ENCODE results near the gene CNGB1.

The CNGB1 gene

DNA sequence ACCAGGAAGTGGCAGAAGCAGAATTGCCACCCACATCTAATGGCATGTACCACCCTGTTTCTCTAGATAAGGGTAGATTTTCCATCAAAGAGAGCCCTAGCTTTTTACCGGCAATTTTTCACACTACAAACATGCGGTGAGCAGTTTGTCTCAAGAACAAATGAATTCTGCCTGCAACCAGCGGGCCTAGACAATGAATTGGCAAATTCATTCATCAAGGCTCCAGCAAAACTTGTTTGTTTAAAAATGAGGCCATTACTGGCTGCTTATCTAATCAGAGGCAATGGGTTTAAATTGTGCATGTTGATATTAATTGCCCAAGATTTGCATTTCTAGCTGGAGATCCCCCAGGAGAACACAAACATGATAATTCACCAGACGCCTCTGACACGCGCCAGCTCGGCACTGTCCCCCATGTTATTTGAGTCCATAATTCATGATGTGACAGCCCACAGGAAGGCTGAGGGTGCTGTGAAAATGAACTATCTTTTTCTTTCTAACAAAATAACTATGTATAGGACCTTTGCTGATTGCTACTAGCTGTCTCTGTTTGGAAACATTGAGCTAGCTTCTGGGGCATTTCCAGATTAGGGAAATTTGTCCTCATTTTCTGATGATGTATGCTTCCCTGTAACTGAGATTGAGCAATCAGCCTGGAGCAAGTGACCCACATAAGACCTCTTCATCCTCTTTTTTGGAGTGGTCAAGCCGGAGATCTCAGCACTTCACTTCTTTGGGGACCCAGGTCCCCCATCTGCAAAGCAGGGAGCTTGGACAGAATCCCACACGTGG lies 80.8 kb downstream of the CNGB1 start:
- TF ChIP-seq, protein P1, sequence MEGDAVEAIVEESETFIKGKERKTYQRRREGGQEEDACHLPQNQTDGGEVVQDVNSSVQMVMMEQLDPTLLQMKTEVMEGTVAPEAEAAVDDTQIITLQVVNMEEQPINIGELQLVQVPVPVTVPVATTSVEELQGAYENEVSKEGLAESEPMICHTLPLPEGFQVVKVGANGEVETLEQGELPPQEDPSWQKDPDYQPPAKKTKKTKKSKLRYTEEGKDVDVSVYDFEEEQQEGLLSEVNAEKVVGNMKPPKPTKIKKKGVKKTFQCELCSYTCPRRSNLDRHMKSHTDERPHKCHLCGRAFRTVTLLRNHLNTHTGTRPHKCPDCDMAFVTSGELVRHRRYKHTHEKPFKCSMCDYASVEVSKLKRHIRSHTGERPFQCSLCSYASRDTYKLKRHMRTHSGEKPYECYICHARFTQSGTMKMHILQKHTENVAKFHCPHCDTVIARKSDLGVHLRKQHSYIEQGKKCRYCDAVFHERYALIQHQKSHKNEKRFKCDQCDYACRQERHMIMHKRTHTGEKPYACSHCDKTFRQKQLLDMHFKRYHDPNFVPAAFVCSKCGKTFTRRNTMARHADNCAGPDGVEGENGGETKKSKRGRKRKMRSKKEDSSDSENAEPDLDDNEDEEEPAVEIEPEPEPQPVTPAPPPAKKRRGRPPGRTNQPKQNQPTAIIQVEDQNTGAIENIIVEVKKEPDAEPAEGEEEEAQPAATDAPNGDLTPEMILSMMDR (IDR thresholded peaks at IDR 0.05; ENCODE audit: poor library complexity, severe bottlenecking): no peak
- Histone ChIP-seq H3K27me3 (ENCODE audit: insufficient read depth, poor library complexity, severe bottlenecking) (no peaks in the 10 kb centered on the region), H3K4me3 (ENCODE audit: severe bottlenecking) (no peak overlapping the region), H3K36me3 (ENCODE audit: low read depth) (no peaks in the 10 kb centered on the region), H3K9me3 (ENCODE audit: severe bottlenecking) (no peaks in the 10 kb centered on the region), H3K27ac (ENCODE audit: poor library complexity, severe bottlenecking) (no peak overlapping the region), H3K4me1 (ENCODE audit: insufficient read depth, poor library complexity, severe bottlenecking) (peaks cover 35% of the 10 kb centered on the region)
- ATAC-seq (ENCODE audit: low read depth) (no peak), DNase-seq (ENCODE audit: low spot score) (no peak)

DNA sequence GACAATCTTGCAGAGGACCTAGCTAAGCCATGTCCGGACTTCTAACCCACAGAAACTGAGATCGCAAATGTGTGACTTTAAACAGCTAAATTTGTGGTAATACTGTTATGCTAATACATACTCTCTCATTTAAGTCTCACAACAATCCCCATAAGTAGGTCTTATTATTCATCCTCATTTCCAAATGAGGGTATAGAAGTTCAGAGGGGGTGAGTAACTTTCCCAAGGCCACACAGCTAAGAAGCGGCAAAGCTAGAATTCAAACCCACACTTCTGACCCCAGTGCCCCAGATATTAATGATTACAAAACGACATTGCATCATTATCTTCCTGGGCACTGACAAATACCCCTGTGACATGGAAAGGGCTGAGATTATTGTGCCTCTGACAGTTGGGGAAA lies 81.4 kb downstream of the CNGB1 start:
- peaks cover 29% of the 10 kb centered on the region for H3K4me1 ChIP-seq (ENCODE audit: insufficient read depth, poor library complexity, severe bottlenecking)
- H3K27ac ChIP-seq (ENCODE audit: poor library complexity, severe bottlenecking): no peak overlapping the region
- H3K27me3 ChIP-seq (ENCODE audit: insufficient read depth, poor library complexity, severe bottlenecking): no peaks in the 10 kb centered on the region

DNA sequence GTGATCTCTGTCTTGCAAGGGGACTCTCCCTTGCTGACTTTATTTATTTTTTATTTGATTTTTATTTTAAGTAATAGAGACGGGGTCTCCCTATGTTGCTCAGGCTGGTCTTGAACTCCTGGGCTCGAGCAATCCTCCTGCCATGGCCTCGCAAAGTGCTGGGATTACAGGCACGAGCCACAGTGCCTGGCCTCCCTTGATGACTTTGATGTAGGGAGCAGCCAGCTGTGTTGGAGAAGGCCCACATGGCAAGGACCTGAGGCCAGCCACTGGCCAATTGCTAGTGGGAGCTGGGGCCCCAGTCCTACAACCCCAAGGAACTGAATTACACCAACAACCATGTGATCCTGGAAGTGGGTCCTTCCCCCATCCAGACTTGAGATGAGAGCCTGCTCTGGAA lies 81.8 kb downstream of the CNGB1 start:
- Histone ChIP-seq H3K4me1 (ENCODE audit: insufficient read depth, poor library complexity, severe bottlenecking) (peaks cover 25% of the 10 kb centered on the region), H3K9me3 (ENCODE audit: severe bottlenecking) (no peaks in the 10 kb centered on the region), H3K4me3 (ENCODE audit: severe bottlenecking) (no peak overlapping the region), H3K36me3 (ENCODE audit: low read depth) (no peaks in the 10 kb centered on the region), H3K27me3 (ENCODE audit: insufficient read depth, poor library complexity, severe bottlenecking) (no peaks in the 10 kb centered on the region), H3K27ac (ENCODE audit: poor library complexity, severe bottlenecking) (no peak overlapping the region)
- ATAC-seq (ENCODE audit: low read depth) (no peak), DNase-seq (ENCODE audit: low spot score) (no peak)
- TF ChIP-seq, protein P1 (IDR thresholded peaks at IDR 0.05; ENCODE audit: poor library complexity, severe bottlenecking): no peak

More for the DNA sequence above, 81.4 kb downstream of the CNGB1 start:
- no peak overlapping the region for H3K4me3 ChIP-seq (ENCODE audit: severe bottlenecking)
- ATAC-seq (ENCODE audit: low read depth): no peak
- TF ChIP-seq, protein P1 (IDR thresholded peaks at IDR 0.05; ENCODE audit: poor library complexity, severe bottlenecking): no peak
- no peak for DNase-seq (ENCODE audit: low spot score)
- no peaks in the 10 kb centered on the region for H3K9me3 ChIP-seq (ENCODE audit: severe bottlenecking)
- no peaks in the 10 kb centered on the region for H3K36me3 ChIP-seq (ENCODE audit: low read depth)

DNA sequence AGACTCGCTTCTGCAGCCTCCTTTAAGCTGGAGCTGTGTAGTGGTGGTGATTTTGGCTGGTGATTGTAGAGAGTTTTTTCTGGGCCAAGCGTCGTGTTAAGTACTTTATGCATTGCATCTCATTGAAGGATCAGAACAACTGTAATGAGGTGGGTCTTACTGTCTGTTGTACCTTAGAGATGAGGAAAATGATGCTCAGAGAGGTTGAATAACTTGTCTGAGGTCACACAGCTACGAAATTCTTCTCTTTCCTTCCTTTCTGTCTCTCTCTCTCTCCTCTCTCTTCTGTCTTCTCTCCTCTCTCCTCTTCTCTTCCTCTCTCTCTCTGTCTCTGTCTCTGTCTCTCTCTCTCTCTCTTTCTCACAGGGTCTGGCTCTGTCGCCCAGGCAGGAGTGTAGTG lies 82.8 kb downstream of the CNGB1 start:
- Histone ChIP-seq H3K27me3 (ENCODE audit: insufficient read depth, poor library complexity, severe bottlenecking) (no peaks in the 10 kb centered on the region), H3K27ac (ENCODE audit: poor library complexity, severe bottlenecking) (no peak overlapping the region), H3K4me3 (ENCODE audit: severe bottlenecking) (no peak overlapping the region), H3K36me3 (ENCODE audit: low read depth) (no peaks in the 10 kb centered on the region), H3K4me1 (ENCODE audit: insufficient read depth, poor library complexity, severe bottlenecking) (peaks cover 17% of the 10 kb centered on the region), H3K9me3 (ENCODE audit: severe bottlenecking) (no peaks in the 10 kb centered on the region)
- no peak for ATAC-seq (ENCODE audit: low read depth)
- DNase-seq (ENCODE audit: low spot score): no peak
- TF ChIP-seq, protein P1 (IDR thresholded peaks at IDR 0.05; ENCODE audit: poor library complexity, severe bottlenecking): no peak

DNA sequence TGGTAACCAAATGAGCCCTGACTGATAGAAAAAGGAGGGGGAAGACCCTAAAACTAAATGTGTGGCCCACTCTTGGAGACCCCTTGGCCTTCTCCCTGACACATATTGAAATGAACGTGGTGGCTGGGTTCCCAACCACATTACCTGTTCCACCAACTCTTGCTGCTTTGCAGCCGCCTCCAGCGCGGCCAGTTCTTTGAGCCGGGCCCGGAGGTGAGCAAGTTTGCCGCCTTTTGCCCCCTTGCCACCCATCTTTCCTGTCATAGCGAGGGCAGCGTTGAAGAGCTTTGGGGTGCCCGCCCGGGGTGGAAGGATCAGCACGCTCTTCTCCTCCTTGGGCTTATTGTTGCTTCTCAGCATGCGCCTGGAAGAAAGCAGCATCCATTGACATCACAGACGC lies 83.2 kb downstream of the CNGB1 start:
- no peaks in the 10 kb centered on the region for H3K36me3 ChIP-seq (ENCODE audit: low read depth)
- H3K4me1 ChIP-seq (ENCODE audit: insufficient read depth, poor library complexity, severe bottlenecking): peaks cover 14% of the 10 kb centered on the region
- H3K4me3 ChIP-seq (ENCODE audit: severe bottlenecking): no peak overlapping the region
- TF ChIP-seq, protein P1 (IDR thresholded peaks at IDR 0.05; ENCODE audit: poor library complexity, severe bottlenecking): no peak
- H3K9me3 ChIP-seq (ENCODE audit: severe bottlenecking): no peaks in the 10 kb centered on the region
- DNase-seq (ENCODE audit: low spot score) (no peak), ATAC-seq (ENCODE audit: low read depth) (no peak)
- no peaks in the 10 kb centered on the region for H3K27me3 ChIP-seq (ENCODE audit: insufficient read depth, poor library complexity, severe bottlenecking)
- no peak overlapping the region for H3K27ac ChIP-seq (ENCODE audit: poor library complexity, severe bottlenecking)
